Lower leg skin (tissue), 3 donors: ENCODE data around the gene AQP12A.

Source experiments
- CTCF ChIP-seq, 3 donors: fragments of 450-650 bp; IDR thresholded peaks; one replicate each; pipeline ENCODE4 v1.5.1; 2016; ENCODE audit warnings: antibody characterized with exemption in 3 of 3, mild to moderate bottlenecking in 3 of 3, moderate library complexity in 2 of 3
- POLR2A ChIP-seq, 2 donors: fragments of 450-650 bp; IDR thresholded peaks; one replicate each; pipeline ENCODE4 v1.6.1; 2016 to 2017; ENCODE audit warnings: antibody characterized with exemption in 2 of 2, mild to moderate bottlenecking in 1 of 2, moderate library complexity in 1 of 2

- TF ChIP-seq CTCF (IDR thresholded peaks at IDR 0.05) (no peak), POLR2A (IDR thresholded peaks at IDR 0.05) (no peak)
Measured at GRCh38 chr2:240705204-240705791, 13.6 kb downstream of the AQP12A start.
